Lower leg skin (tissue), 3 donors: Measurements from ENCODE around the gene SMU1.

Experiments used
- CTCF ChIP-seq, 3 donors: fragments of 450-650 bp; IDR thresholded peaks; one replicate each; pipeline ENCODE4 v1.5.1; 2016; ENCODE audit warnings: antibody characterized with exemption in 3 of 3, mild to moderate bottlenecking in 3 of 3, moderate library complexity in 2 of 3
- POLR2A ChIP-seq, 2 donors: fragments of 450-650 bp; IDR thresholded peaks; one replicate each; pipeline ENCODE4 v1.6.1; 2016 to 2017; ENCODE audit warnings: antibody characterized with exemption in 2 of 2, mild to moderate bottlenecking in 1 of 2, moderate library complexity in 1 of 2

DNA sequence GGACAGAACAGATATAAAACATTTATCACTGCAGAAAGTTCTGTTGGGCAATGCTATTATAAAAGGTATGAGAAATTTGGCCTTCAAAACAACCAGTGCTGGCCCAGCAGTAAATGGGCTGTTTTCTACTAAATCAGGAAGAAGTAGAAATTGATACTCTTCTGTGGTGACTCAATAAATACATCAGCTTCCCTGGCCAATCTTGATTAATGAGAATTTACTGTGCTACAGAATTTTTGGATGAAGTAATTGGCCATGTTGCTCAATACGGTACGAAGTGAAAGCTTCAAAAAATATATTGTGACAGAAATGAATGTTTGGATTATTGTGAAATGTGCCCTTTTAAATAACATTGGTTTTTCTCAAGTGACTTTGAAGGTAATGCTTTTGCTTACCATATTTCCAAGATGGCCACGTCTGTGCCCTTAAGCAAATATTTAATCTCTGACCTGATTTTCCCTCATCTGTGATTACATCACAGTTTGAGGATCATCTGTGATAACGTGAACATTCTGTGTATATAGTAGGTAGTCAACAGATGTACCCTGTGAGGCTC is 47.2 kb downstream of the SMU1 start:
- TF ChIP-seq CTCF (IDR thresholded peaks at IDR 0.05) (no peak), POLR2A (IDR thresholded peaks at IDR 0.05) (no peak)
